HG03558 (cell line): Measurements from ENCODE around the gene DCDC2B.
"Not testable (repeated sequence)": the region's sequence is repeated elsewhere in the genome, so short reads cannot be mapped to it uniquely, and the experiment has no call there.

ENCODE experiments used
- ATAC-seq: cut with Tn5 transposase; IDR thresholded peaks from one replicate; pipeline ENCODE4 v1.9.1; 2021; ENCODE audit warnings: moderate number of reproducible peaks; ENCODE audit not compliant: unreplicated experiment; ENCODE audit errors: extremely low read depth

The DCDC2B gene

GRCh38 chr1:32208891-32209328 lies at the start of gene DCDC2B:
Gene DCDC2B (plus strand): TSS chr1:32209089. CDS start chr1:32209094, 5 bp downstream.
- no peak for ATAC-seq

- ATAC-seq, result no peak
These were observed 49.7 kb upstream of the DCDC2B start for GRCh38 chr1:32159189-32159588.

- no peak for ATAC-seq
These were observed 45.5 kb upstream of the DCDC2B start for GRCh38 chr1:32163405-32163804.

- ATAC-seq, result not testable (repeated sequence)
These were observed 43.3 kb upstream of the DCDC2B start for GRCh38 chr1:32165633-32166032.

- ATAC-seq, result no peak
These were observed 37.9 kb upstream of the DCDC2B start for GRCh38 chr1:32170991-32171390.

- ATAC-seq, result no peak
These were observed 36.2 kb upstream of the DCDC2B start for GRCh38 chr1:32172621-32173245.

GRCh38 chr1:32178380-32179192 lies 30.3 kb upstream of the DCDC2B start:
- ATAC-seq, result no peak

GRCh38 chr1:32179193-32179442 lies 29.8 kb upstream of the DCDC2B start:
- no peak for ATAC-seq

- ATAC-seq, result peak; percentile 68
These were observed 29.3 kb upstream of the DCDC2B start, which contains the start of gene TXLNA for GRCh38 chr1:32179443-32180185. Gene TXLNA (plus strand): TSS chr1:32179675. CDS start chr1:32180346, 671 bp downstream.

- ATAC-seq, result no peak
These were observed 28.5 kb upstream of the DCDC2B start for GRCh38 chr1:32180186-32181060.

GRCh38 chr1:32181065-32181464 lies 27.8 kb upstream of the DCDC2B start:
- no peak for ATAC-seq

- ATAC-seq, result no peak
These were observed 27.3 kb upstream of the DCDC2B start for GRCh38 chr1:32181563-32181962.

GRCh38 chr1:32182060-32182459 lies 26.8 kb upstream of the DCDC2B start:
- no peak for ATAC-seq

- ATAC-seq, result no peak
These were observed 24.2 kb upstream of the DCDC2B start for GRCh38 chr1:32184650-32185049.

GRCh38 chr1:32186077-32186476 lies 22.8 kb upstream of the DCDC2B start:
- ATAC-seq, result no peak

GRCh38 chr1:32186491-32186890 lies 22.4 kb upstream of the DCDC2B start:
- no peak for ATAC-seq

GRCh38 chr1:32187850-32188249 lies 21.0 kb upstream of the DCDC2B start:
- no peak for ATAC-seq

GRCh38 chr1:32192220-32192948 lies 16.5 kb upstream of the DCDC2B start:
- no peak for ATAC-seq

- no peak for ATAC-seq
These were observed 13.9 kb upstream of the DCDC2B start for GRCh38 chr1:32194984-32195383.

- no peak for ATAC-seq
These were observed 13.4 kb upstream of the DCDC2B start for GRCh38 chr1:32195531-32195930.
